GM12874 (cell line): ENCODE results near the gene TOX2.

Source experiments
- CTCF ChIP-seq: IDR thresholded peaks from 2 replicates; pipeline ENCODE4 v1.5.1; 2011; ENCODE audit warnings: low read depth, mild to moderate bottlenecking, control low read depth, low read length, moderate library complexity; ENCODE audit not compliant: insufficient read depth

The TOX2 gene

GRCh38 chr20:44012466-44013226 is 98.0 kb downstream of the TOX2 start:
- TF ChIP-seq CTCF, result no peak

GRCh38 chr20:44014807-44015732 is 100.4 kb downstream of the TOX2 start:
- no peak for TF ChIP-seq CTCF

GRCh38 chr20:44015733-44016103 is 101.1 kb downstream of the TOX2 start:
- no peak for TF ChIP-seq CTCF

GRCh38 chr20:44016525-44016924 is 101.9 kb downstream of the TOX2 start:
- TF ChIP-seq CTCF, result no peak

GRCh38 chr20:44017211-44017610 is 102.6 kb downstream of the TOX2 start:
- no peak for TF ChIP-seq CTCF

GRCh38 chr20:44017905-44018258 is 103.2 kb downstream of the TOX2 start:
- TF ChIP-seq CTCF, result no peak

- no peak for TF ChIP-seq CTCF
Measured at GRCh38 chr20:44018259-44018941, 103.7 kb downstream of the TOX2 start.
